Measurements from ENCODE around the gene BMP3.
A peak's percentile ranks its signal among the peaks of the same experiment; 100 is the strongest.

The BMP3 gene

DNA sequence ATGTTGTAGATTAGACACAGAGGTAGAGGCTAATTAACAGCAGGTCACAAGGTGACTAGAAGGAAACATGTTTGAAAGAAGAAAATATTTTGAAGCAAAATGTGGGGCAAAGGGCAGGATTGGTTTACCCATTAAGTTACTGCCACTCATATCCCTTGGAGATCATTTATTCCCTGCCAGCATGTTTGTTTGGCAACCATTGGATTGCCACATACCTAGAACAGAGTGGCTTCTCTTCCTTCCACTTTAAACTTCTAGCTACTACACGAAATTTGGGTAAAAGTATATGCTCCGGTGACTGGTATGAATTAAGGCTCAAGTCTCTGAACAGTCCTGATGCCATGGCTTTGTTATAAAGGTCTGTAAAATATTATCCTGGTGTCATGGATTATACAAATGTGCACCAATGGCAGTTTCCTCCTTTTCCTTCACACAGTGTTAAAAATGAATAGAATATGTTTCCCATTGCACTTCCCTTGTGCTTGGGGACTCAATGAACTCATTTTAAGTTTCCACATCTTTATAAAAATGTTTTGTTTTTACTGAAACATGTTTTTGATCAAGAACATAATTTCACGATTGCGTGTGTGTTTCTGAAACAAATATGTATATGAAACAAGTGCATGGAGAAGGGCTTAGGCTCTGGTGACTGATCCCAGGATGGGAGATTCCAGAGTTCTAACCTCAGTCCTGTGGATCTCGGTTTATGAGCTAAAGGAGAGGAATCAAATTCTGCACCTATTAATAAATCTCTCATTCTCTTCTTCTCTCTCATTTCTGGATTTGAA lies 12.3 kb downstream of the BMP3 start:
- no peak for DNase-seq

DNA sequence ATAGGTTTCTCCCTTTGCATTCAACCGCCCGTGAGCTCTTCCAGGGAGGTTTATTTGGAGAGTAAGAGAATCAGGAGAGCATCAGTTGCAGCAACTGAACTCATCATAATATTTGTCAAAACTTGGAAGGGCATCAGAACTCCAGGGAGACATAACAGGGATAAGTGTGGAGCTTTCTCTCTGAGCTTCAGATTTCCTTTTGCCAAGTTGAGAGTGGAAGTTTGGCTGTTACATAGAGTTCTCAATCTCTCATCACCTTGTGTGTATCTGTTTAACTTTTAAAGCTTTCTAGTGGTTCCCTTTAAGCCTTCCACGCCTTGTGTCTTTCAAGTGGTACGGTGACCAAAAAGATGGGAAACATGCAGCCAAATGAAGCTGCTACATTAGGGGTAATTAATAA lies 18.8 kb downstream of the BMP3 start:
- DNase-seq: no peak

DNA sequence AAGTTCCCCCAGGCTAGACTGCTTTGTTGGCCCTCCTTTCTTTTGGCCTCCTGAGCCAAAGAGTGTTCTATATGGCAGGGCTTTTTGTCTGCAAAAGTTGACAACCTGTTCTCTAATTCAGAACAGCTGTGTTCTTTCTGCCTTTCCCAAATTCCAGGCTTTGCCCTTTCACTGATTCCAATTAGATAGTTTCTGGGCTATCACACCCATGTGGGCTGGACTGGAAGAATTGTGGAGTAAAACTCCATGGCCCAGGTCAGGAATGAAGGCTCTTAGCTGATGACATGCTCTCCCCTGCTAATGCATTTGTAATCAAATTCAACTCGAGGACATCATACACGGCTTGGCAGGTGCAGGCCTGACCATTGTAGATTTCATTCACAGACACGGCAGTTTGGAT lies 19.4 kb downstream of the BMP3 start:
- no peak for DNase-seq

DNA sequence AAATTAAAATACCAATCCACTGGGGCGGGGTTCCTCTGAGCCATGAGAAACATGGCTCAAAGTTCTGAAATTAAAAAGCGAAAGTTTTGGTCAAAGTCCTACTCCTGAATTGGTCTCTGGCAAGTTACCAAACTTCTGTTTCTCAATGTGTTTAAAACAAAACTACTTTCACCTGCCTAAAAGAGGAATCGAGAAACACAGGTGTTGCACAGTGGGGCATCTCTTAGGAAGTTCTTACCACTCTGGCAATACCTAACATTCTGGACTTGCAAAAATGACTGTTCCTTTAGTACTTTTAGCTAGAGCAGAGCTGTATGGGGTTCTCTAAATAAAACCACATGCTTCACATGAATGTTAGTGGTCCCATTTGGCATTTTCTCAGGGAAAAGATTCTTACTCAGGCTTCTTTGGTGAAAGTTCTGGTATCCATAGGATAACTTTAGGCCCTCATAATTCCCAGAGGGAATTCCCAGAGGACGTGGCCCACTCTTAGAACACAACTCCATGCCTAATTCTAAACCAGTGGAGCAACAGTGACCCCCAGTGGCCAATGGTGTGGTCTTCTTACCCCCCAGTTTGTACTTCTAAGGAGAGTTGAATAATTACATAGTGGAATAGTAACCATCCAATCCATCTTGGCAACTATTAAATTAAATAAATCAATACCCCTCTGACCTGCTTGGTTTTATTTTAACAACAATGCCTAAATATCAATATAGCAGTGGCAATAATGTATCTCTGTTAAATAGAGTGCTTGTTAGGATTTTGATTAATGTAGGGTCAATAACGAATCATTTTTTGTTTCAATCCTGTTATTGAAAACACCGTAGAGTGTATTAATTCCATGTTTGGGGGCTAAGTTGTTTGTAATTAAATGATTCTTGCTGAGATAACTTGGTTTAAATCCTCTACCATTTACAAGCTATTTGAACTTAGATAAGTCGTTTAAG lies 21.9 kb downstream of the BMP3 start:
- peak; percentile 9 for DNase-seq

GRCh38 chr4:81058621-81059020 lies 28.1 kb downstream of the BMP3 start:
- no peak for DNase-seq

DNA sequence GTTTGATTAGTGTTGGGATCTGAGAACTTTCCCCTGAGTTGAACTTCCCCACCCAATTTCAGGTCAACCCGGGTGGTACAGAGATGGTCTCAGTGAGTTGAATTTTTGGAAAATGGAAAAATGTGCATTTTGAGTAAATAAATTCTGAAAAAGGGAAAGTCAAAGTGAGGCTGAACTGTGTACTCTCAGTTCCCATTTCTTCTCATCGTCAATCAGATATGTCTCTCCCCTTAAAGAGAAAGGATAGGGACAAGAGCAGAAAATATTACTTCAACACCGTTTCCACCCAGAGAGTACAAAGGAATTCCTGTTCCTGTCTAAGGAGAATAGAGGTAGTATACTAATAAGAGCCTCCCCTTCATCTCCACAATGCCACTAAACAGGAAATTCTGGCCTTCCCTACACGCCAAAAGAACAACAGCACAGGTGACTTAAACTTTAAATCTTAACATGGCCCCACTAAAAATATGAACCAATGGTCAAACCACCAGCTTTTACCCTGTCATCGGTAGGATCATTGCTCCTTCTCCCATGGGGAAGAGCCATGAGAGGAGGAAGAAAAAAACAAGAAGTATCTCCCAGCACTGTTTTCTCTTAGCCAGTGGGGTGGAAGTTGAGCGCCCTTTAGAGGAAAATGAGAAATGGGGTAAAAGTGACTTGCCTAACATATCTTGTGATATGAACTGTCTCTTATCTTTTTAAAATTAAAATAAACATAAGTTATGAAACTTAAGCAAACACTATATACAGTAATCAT lies 30.3 kb downstream of the BMP3 start:
- DNase-seq: no peak

DNA sequence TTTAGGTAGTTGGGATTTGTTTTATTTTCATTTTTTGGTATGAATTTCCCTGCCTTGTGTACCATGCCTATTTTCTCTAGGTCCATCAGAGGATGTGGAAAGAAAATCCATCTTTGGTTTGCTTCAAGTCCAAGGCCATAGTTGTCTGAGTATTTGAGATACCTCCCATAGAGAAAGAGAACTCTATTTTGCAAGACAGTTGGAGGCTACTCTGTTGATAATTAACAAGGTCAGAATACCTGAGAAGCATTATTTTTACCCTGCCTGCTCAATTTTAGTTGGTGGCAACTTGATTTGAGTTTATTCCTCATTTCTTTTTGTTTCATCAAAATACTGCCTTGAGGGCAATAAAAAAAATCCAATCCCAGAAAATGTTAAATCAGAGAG lies 30.8 kb downstream of the BMP3 start:
- no peak for DNase-seq

DNA sequence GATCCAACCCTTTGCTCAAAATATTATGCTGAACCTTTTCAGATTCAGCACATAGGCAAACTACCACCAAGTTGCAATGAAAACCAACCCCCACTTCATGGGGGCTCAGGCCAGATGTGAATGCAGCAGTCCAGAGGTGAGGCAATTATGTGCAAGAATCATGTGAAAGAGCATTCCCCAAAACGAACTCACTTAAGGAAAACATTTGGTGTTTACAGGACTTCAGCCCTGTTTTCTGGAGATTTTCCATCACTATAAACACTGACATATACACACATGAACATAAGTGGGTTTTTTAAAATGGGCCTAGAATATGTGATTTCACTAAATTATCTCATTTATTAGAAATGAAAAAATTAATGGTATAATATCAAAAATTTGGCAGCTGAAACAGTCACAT lies 31.5 kb downstream of the BMP3 start:
- no peak for DNase-seq

GRCh38 chr4:81065446-81065845 lies 34.9 kb downstream of the BMP3 start:
- no peak for DNase-seq

- peak; percentile 72 for DNase-seq
These were observed 39.3 kb downstream of the BMP3 start for GRCh38 chr4:81069706-81070331.

GRCh38 chr4:81071013-81071412 lies 40.5 kb downstream of the BMP3 start:
- no peak for DNase-seq

GRCh38 chr4:81081156-81081555 lies 50.6 kb downstream of the BMP3 start:
- no peak for DNase-seq

DNA sequence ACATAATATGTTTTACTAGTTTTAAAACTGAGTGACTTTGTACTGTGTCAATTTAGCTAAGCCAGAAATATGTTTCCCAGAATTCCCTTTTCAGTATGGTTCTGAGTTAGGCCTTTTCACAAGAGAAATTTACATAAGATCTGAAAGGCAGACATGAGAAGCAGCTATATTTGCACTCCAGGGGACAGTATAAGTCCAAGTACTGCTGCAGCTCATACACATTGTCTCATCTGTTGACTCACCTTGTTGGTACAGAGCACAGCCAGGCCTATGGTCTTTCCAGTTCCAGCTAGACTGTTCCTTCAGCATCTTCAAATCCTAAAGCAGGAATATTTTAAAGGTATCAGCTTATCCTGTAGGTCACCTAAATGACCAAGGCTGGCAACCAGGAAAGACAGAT lies 53.5 kb downstream of the BMP3 start:
- DNase-seq: no peak

DNA sequence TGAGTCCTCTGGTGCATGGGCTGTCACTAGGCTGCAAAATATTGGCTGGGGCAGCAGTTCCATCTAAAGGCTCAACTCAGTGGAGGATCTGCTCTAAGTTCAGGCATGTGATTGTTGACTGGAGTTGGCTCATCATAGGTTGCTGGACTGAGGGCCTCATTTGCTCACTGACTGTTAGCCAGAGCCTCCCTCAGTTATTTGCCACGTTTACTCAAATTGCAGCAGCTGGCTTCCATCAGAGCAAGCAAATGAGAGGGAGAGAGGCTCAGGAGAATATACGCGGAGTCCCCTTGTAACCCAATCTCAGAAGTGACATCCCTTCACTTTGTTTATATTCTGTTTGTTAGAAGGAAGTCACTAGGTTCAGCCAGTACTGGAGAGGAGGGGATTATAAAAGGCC lies 54.1 kb downstream of the BMP3 start:
- DNase-seq: no peak

DNA sequence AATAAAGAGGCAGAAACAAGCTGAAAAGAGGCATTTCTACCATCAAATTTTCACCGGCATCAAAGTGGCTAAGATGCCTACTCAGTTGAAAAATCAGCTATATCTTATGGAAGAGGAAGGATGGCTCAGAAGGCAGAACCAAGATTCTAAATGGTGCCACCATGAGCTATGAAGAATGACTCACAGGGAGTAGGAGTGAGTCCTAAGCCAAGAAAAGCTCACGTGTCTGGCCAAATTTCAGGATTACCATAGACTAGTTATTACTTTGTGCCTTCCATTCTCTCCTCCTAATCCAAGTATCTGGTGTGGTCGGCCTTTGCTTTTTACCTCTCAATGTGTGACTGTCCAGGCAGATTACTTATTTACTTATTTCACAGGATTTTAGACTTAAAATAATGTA lies 54.8 kb downstream of the BMP3 start:
- DNase-seq: no peak

DNA sequence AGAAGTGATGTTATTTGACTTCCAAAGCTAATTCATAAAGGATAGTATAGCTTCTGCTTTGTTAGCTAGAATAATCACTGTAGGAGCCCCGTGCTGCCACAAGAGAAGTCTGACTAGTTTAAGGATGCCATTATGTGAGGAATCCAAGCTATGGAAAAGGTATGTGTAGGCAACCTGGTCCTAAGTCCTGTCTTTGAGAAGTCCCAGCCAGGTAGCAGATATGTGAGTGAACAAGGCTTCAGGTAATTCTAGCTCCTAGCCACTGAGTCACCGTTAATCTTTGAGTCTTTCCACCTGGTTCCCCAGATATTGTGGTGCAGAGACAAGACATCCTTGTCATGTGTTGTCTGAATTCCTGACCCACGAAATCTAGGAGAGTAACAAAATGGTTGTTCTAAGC lies 55.5 kb downstream of the BMP3 start:
- no peak for DNase-seq

- no peak for DNase-seq
These were observed 63.4 kb downstream of the BMP3 start for GRCh38 chr4:81093720-81094401.

- no peak for DNase-seq
These were observed 64.9 kb downstream of the BMP3 start for GRCh38 chr4:81095389-81095788.

DNA sequence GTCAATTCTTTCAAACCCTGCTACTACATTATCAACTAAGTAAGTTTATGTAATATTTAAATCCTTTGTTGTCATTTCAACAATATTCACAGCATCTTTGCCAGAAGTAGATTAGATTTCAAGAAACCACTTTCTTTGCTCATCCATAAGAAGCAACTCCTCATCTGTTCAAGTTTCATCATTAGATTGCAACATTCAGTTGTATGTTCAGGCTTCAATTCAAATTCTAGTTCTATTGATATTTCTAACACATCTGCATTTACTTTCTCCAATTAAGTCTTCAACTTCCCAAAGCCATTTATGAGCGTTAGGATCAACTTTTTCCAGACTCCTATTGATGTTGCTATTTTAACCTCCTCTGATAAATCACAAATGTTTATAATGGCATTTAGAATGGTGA lies 66.1 kb downstream of the BMP3 start:
- no peak for DNase-seq

GRCh38 chr4:81102107-81102506 lies 71.6 kb downstream of the BMP3 start:
- no peak for DNase-seq

DNA sequence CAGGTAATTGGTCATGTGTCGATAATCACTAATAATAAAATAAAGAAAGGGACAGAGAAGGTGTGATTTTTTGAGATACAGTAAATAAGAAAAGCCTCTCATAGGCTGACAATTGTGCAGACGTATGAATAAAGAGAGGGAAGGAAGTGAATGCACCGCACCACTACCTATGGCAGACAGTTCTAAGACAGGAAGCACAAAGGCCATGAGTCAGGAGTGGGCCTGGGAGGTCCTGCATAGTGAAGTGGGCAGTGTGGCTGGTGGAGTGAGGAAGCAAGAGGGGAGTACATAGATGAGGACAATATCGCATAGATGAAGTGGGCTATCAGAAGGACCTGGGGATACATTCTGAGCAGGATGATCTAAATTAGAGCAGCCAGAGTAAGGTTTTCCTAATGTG lies 75.6 kb downstream of the BMP3 start:
- DNase-seq: no peak

Data from CD4-positive, alpha-beta T cell treated with Interleukin-4 for 4 hours (primary cell).